ENCODE results near the gene CTIF. TPM values are rescaled to one million over a fixed set of nuclear protein-coding genes. Genes with fewer than 3 reads are reported as not detected.

CTIF gene
- polyA plus RNA-seq, 3 donors = 0.38 to 8.7 (median 1.2) TPM

GRCh38 chr18:48693625-48694262 is 154.9 kb downstream of the CTIF start:
- no peak overlapping the region for H3K4me2 ChIP-seq (replicated peaks; ENCODE audit: extremely low read depth, low read length, poor library complexity, severe bottlenecking)
- Mint-ChIP-seq H3K4me3 (no peak overlapping the region), H3K27ac (no peak overlapping the region), H3K27me3 (ENCODE audit: low read depth in 3 of 3) (peaks cover 2 to 3% (median 2%) of the 10 kb centered on the region in 3 donors), H3K9me3 (peaks cover 0 to 2% (median 0%) of the 10 kb centered on the region in 7 donors), H3K36me3 (peaks cover 0 to 25% of the 10 kb centered on the region in 2 donors), H3K4me1 (peaks cover 20% of the 10 kb centered on the region)
- no peaks in the 10 kb centered on the region for H3K9me3 ChIP-seq (replicated peaks in 1 of 2; ENCODE audit: control insufficient read depth in 1 of 2, insufficient read depth in 1 of 2, low read length in 2 of 2)
- no peaks in the 10 kb centered on the region for H3K79me2 ChIP-seq (ENCODE audit: insufficient read depth, low read length)
- 74% methylated on average over 5 of the region's 8 CpGs for WGBS (ENCODE audit: insufficient coverage)
- H3K27me3 ChIP-seq (ENCODE audit: control insufficient read depth in 2 of 2, insufficient read depth in 2 of 2, low read length in 2 of 2) = no peaks in the 10 kb centered on the region
- intact Hi-C loops (cut with micrococcal nuclease) = no loop called here
- no peak overlapping the region for H3K27ac ChIP-seq (ENCODE audit: low read depth in 1 of 2, low read length in 2 of 2)
- no peaks in the 10 kb centered on the region for H3K36me3 ChIP-seq (replicated peaks in 1 of 2; ENCODE audit: control insufficient read depth in 1 of 2, insufficient read depth in 2 of 2, low read length in 2 of 2)
- TF ChIP-seq, protein P1, sequence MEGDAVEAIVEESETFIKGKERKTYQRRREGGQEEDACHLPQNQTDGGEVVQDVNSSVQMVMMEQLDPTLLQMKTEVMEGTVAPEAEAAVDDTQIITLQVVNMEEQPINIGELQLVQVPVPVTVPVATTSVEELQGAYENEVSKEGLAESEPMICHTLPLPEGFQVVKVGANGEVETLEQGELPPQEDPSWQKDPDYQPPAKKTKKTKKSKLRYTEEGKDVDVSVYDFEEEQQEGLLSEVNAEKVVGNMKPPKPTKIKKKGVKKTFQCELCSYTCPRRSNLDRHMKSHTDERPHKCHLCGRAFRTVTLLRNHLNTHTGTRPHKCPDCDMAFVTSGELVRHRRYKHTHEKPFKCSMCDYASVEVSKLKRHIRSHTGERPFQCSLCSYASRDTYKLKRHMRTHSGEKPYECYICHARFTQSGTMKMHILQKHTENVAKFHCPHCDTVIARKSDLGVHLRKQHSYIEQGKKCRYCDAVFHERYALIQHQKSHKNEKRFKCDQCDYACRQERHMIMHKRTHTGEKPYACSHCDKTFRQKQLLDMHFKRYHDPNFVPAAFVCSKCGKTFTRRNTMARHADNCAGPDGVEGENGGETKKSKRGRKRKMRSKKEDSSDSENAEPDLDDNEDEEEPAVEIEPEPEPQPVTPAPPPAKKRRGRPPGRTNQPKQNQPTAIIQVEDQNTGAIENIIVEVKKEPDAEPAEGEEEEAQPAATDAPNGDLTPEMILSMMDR (IDR thresholded peaks at IDR 0.05) = no peak
- no peak for DNase-seq
- no peaks in the 10 kb centered on the region for H4K20me1 ChIP-seq (ENCODE audit: insufficient read depth, low read length)
- H3K4me1 ChIP-seq (ENCODE audit: control insufficient read depth in 1 of 2, insufficient read depth in 2 of 2, low read length in 2 of 2) = peaks cover 3 to 7% of the 10 kb centered on the region in 2 donors
- no peak overlapping the region for H3K4me3 ChIP-seq (replicated peaks in 1 of 3; ENCODE audit: low read depth in 2 of 3, low read length in 3 of 3)
- no peak overlapping the region for H2AFZ ChIP-seq (ENCODE audit: insufficient read depth, low read depth, low read length, poor library complexity, severe bottlenecking)
- no peak overlapping the region for H3K9ac ChIP-seq (ENCODE audit: insufficient read depth, low read length, poor library complexity, severe bottlenecking)

GRCh38 chr18:48694295-48694694 is 155.5 kb downstream of the CTIF start:
- peaks cover 0 to 2% (median 0%) of the 10 kb centered on the region in 7 donors for H3K9me3 Mint-ChIP-seq
- no peak for DNase-seq
- intact Hi-C loops (cut with micrococcal nuclease) = no loop called here
- no peaks in the 10 kb centered on the region for H4K20me1 ChIP-seq (ENCODE audit: insufficient read depth, low read length)
- H3K4me2 ChIP-seq (replicated peaks; ENCODE audit: extremely low read depth, low read length, poor library complexity, severe bottlenecking) = no peak overlapping the region
- no peaks in the 10 kb centered on the region for H3K9me3 ChIP-seq (replicated peaks in 1 of 2; ENCODE audit: control insufficient read depth in 1 of 2, insufficient read depth in 1 of 2, low read length in 2 of 2)
- peaks cover 19% of the 10 kb centered on the region for H3K4me1 Mint-ChIP-seq
- no peak overlapping the region for H3K9ac ChIP-seq (ENCODE audit: insufficient read depth, low read length, poor library complexity, severe bottlenecking)
- no peak overlapping the region for H3K27ac Mint-ChIP-seq
- TF ChIP-seq, protein P1 (IDR thresholded peaks at IDR 0.05) = no peak
- no peaks in the 10 kb centered on the region for H3K27me3 ChIP-seq (ENCODE audit: control insufficient read depth in 2 of 2, insufficient read depth in 2 of 2, low read length in 2 of 2)
- WGBS (ENCODE audit: insufficient coverage) = 100% methylated on average over 3 of the region's 5 CpGs
- no peak overlapping the region for H3K4me3 ChIP-seq (replicated peaks in 1 of 3; ENCODE audit: low read depth in 2 of 3, low read length in 3 of 3)
- H3K4me3 Mint-ChIP-seq = no peak overlapping the region
- no peak overlapping the region for H2AFZ ChIP-seq (ENCODE audit: insufficient read depth, low read depth, low read length, poor library complexity, severe bottlenecking)
- no peak overlapping the region for H3K27ac ChIP-seq (ENCODE audit: low read depth in 1 of 2, low read length in 2 of 2)
- no peaks in the 10 kb centered on the region for H3K79me2 ChIP-seq (ENCODE audit: insufficient read depth, low read length)
- peaks cover 0 to 25% of the 10 kb centered on the region in 2 donors for H3K36me3 Mint-ChIP-seq
- H3K36me3 ChIP-seq (replicated peaks in 1 of 2; ENCODE audit: control insufficient read depth in 1 of 2, insufficient read depth in 2 of 2, low read length in 2 of 2) = no peaks in the 10 kb centered on the region
- peaks cover 2 to 3% (median 2%) of the 10 kb centered on the region in 3 donors for H3K27me3 Mint-ChIP-seq (ENCODE audit: low read depth in 3 of 3)
- H3K4me1 ChIP-seq (ENCODE audit: control insufficient read depth in 1 of 2, insufficient read depth in 2 of 2, low read length in 2 of 2) = peaks cover 7 to 11% of the 10 kb centered on the region in 2 donors
